Measurements from ENCODE around the gene EHHADH.

GRCh38 chr3:185251272-185251671 is 2.6 kb downstream of the EHHADH start:
- TF ChIP-seq POLR2A (IDR thresholded peaks at IDR 0.05; ENCODE audit: low read depth, low read length) (no peak), POLR2AphosphoS5 (IDR thresholded peaks at IDR 0.05; ENCODE audit: low read depth, low read length) (no peak)

All from GM12892 (cell line).